B cell (primary cell): ENCODE data around the gene KIF16B.

Source experiments
- CTCF ChIP-seq: fragments of 200-600 bp; IDR thresholded peaks from one replicate; pipeline ENCODE4 v1.8.0; 2022; ENCODE audit warnings: antibody characterized with exemption, mild to moderate bottlenecking
- EZH2 ChIP-seq: IDR thresholded peaks from 2 replicates; pipeline ENCODE4 v1.6.1; 2012; ENCODE audit warnings: borderline replicate concordance, low read depth, mild to moderate bottlenecking, moderate library complexity, low read length; ENCODE audit not compliant: insufficient read depth, poor library complexity, severe bottlenecking

GRCh38 chr20:16541226-16541625, 32.0 kb downstream of the KIF16B start:
- TF ChIP-seq CTCF (no peak), EZH2 (no peak)
